Fibroblast of peridontal ligament (primary cell): ENCODE data around the gene HENMT1.
"Not testable (repeated sequence)": the region's sequence is repeated elsewhere in the genome, so short reads cannot be mapped to it uniquely, and the experiment has no call there.

ENCODE experiments used
- DNase-seq: peaks from one replicate; pipeline ENCODE4 v3.0.0-alpha.2; 2010; ENCODE audit errors: extremely low read depth

HENMT1 gene

GRCh38 chr1:108671143-108671542 is 10.2 kb upstream of the HENMT1 start:
- DNase-seq, result no peak

GRCh38 chr1:108670131-108670773 is 9.4 kb upstream of the HENMT1 start:
- no peak for DNase-seq

- no peak for DNase-seq
Measured at GRCh38 chr1:108669679-108670078, 8.8 kb upstream of the HENMT1 start.

GRCh38 chr1:108668777-108669176 is 7.9 kb upstream of the HENMT1 start:
- DNase-seq, result no peak

- not testable (repeated sequence) for DNase-seq
Measured at GRCh38 chr1:108667422-108667821, 6.5 kb upstream of the HENMT1 start.

- no peak for DNase-seq
Measured at GRCh38 chr1:108665771-108666170, 4.9 kb upstream of the HENMT1 start.

- DNase-seq, result no peak
Measured at GRCh38 chr1:108665067-108665466, 4.2 kb upstream of the HENMT1 start.

- no peak for DNase-seq
Measured at GRCh38 chr1:108664481-108664880, 3.6 kb upstream of the HENMT1 start.

GRCh38 chr1:108663074-108663473 is 2.2 kb upstream of the HENMT1 start:
- no peak for DNase-seq

- DNase-seq, result peak; percentile 17
Measured at GRCh38 chr1:108657356-108658080, 3.4 kb downstream of the HENMT1 start.

GRCh38 chr1:108653431-108654105 is 7.3 kb downstream of the HENMT1 start:
- no peak for DNase-seq

- DNase-seq, result peak; percentile 78
Measured at GRCh38 chr1:108646648-108647269, 14.1 kb downstream of the HENMT1 start.

GRCh38 chr1:108646265-108646647 is 14.6 kb downstream of the HENMT1 start:
- no peak for DNase-seq

- DNase-seq, result peak; percentile 17
Measured at GRCh38 chr1:108645564-108646184, 15.2 kb downstream of the HENMT1 start.

GRCh38 chr1:108644984-108645383 is 15.9 kb downstream of the HENMT1 start:
- DNase-seq, result no peak

- peak; percentile 90 for DNase-seq
Measured at GRCh38 chr1:108643492-108644335, 17.2 kb downstream of the HENMT1 start.

GRCh38 chr1:108640863-108641262 is 20.0 kb downstream of the HENMT1 start:
- not testable (repeated sequence) for DNase-seq

GRCh38 chr1:108639899-108640560 is 20.9 kb downstream of the HENMT1 start:
- no peak for DNase-seq

- DNase-seq, result no peak
Measured at GRCh38 chr1:108636876-108637275, 24.0 kb downstream of the HENMT1 start.

GRCh38 chr1:108634521-108634920 is 26.4 kb downstream of the HENMT1 start:
- no peak for DNase-seq

- DNase-seq, result no peak
Measured at GRCh38 chr1:108628665-108629064, 32.2 kb downstream of the HENMT1 start.
